GM23338 (cell line): ENCODE measurements around the gene FRMD4A. TPM values are rescaled to one million over a fixed set of nuclear protein-coding genes. Genes with fewer than 3 reads are reported as not detected.

ENCODE experiments used
- ATAC-seq: fragments of 200-7000 bp; cut with Tn5 transposase; 3 replicates; pipeline ENCODE4 v1.9.1; 2020
- DNase-seq: peaks from one replicate; pipeline ENCODE4 v3.0.0-alpha.2; 2015; ENCODE audit warnings: low spot score
- H2AFZ ChIP-seq: fragments of 200-600 bp; sonication (generic); 2 replicates; pipeline ENCODE4 v1.8.0; 2016; ENCODE audit warnings: antibody characterized with exemption, mild to moderate bottlenecking, moderate library complexity
- H3F3A ChIP-seq: fragments of 200-600 bp; sonication (generic); replicated peaks from 2 replicates; pipeline ENCODE4 v1.8.0; 2017; ENCODE audit warnings: antibody characterized with exemption, mixed run types, low read depth
- H3K27ac ChIP-seq: fragments of 200-600 bp; sonication (generic); 2 replicates; pipeline ENCODE4 v1.6.1; 2016; ENCODE audit warnings: low read depth
- H3K27me3 ChIP-seq: fragments of 200-600 bp; sonication (generic); 2 replicates; pipeline ENCODE4 v1.8.0; 2016; ENCODE audit warnings: mild to moderate bottlenecking, mixed run types, moderate library complexity; ENCODE audit not compliant: insufficient read depth
- H3K36me3 ChIP-seq: fragments of 200-600 bp; sonication (generic); 2 replicates; pipeline ENCODE4 v1.8.0; 2016; ENCODE audit warnings: mild to moderate bottlenecking; ENCODE audit not compliant: insufficient read depth
- H3K4me1 ChIP-seq: fragments of 200-600 bp; sonication (generic); 2 replicates; pipeline ENCODE4 v1.8.0; 2016; ENCODE audit warnings: mild to moderate bottlenecking, moderate library complexity; ENCODE audit not compliant: insufficient read depth
- H3K4me2 ChIP-seq: fragments of 200-600 bp; sonication (generic); 2 replicates; pipeline ENCODE4 v1.7.1; 2017; ENCODE audit warnings: mixed run types
- H3K4me3 ChIP-seq: fragments of 200-600 bp; sonication (generic); 2 replicates; pipeline ENCODE4 v1.6.1; 2016; ENCODE audit warnings: mixed run types
- H3K79me2 ChIP-seq: fragments of 200-600 bp; sonication (generic); replicated peaks from 2 replicates; pipeline ENCODE4 v1.8.0; 2017; ENCODE audit warnings: mild to moderate bottlenecking; ENCODE audit not compliant: insufficient read depth
- H3K9me2 ChIP-seq: fragments of 200-600 bp; sonication (generic); 2 replicates; pipeline ENCODE4 v1.8.0; 2017; ENCODE audit not compliant: insufficient read depth
- H4K20me1 ChIP-seq: fragments of 200-600 bp; sonication (generic); replicated peaks from 2 replicates; pipeline ENCODE4 v1.8.0; 2017; ENCODE audit warnings: mild to moderate bottlenecking; ENCODE audit not compliant: insufficient read depth
- H3K27ac Mint-ChIP-seq: 2 replicates; pipeline ENCODE4 v1.8.0; 2020; ENCODE audit warnings: inconsistent platforms, mild to moderate bottlenecking, moderate library complexity, mixed read lengths
- H3K27me3 Mint-ChIP-seq: 3 replicates; pipeline ENCODE4 v1.8.0; 2022; ENCODE audit warnings: low read depth, mild to moderate bottlenecking, moderate library complexity, mixed read lengths, inconsistent platforms; ENCODE audit not compliant: insufficient read depth, poor library complexity
- H3K36me3 Mint-ChIP-seq: 3 replicates; pipeline ENCODE4 v1.8.0; 2021; ENCODE audit warnings: low read depth, mild to moderate bottlenecking, inconsistent platforms, moderate library complexity, mixed read lengths
- H3K4me1 Mint-ChIP-seq: 3 replicates; pipeline ENCODE4 v1.8.0; 2020; ENCODE audit warnings: mild to moderate bottlenecking, inconsistent platforms, mixed read lengths
- H3K4me3 Mint-ChIP-seq: 3 replicates; pipeline ENCODE4 v1.8.0; 2021; ENCODE audit warnings: moderate library complexity, mild to moderate bottlenecking, inconsistent platforms, mixed read lengths
- H3K9me3 Mint-ChIP-seq: 3 replicates; pipeline ENCODE4 v1.8.0; 2020; ENCODE audit warnings: moderate library complexity, mild to moderate bottlenecking, inconsistent platforms, mixed read lengths
- CREB1 ChIP-seq: fragments of 250-450 bp; sonication (Bioruptor Pico); IDR thresholded peaks from 2 replicates; pipeline ENCODE4 v1.5.0; 2020; ENCODE audit warnings: low read depth, mild to moderate bottlenecking, moderate library complexity
- CTCF ChIP-seq, 2 experiments: fragments of 200-600 bp in 1 of 2; sonication (generic) in 1 of 2; conservative IDR thresholded peaks; 2 replicates each; pipeline versions ENCODE4 v1.5.1 to v1.6.1; 2016 to 2017; ENCODE audit warnings: antibody characterized with exemption in 2 of 2, low read depth in 2 of 2, mild to moderate bottlenecking in 2 of 2, moderate library complexity in 1 of 2
- EZH2 ChIP-seq: fragments of 200-600 bp; sonication (generic); IDR thresholded peaks from one replicate; pipeline ENCODE4 v1.8.0; 2017; ENCODE audit warnings: antibody characterized with exemption, mild to moderate bottlenecking, low read depth; ENCODE audit not compliant: unreplicated experiment
- EZH2phosphoT487 ChIP-seq: fragments of 200-600 bp; sonication (generic); IDR thresholded peaks from one replicate; pipeline ENCODE4 v1.8.1; 2018; ENCODE audit warnings: antibody characterized with exemption; ENCODE audit not compliant: unreplicated experiment
- JUNB ChIP-seq: IDR thresholded peaks from one replicate; pipeline ENCODE4 v1.6.1; 2016; ENCODE audit warnings: antibody characterized with exemption; ENCODE audit not compliant: unreplicated experiment
- NANOG ChIP-seq: IDR thresholded peaks from 2 replicates; pipeline ENCODE4 v1.6.1; 2016; ENCODE audit warnings: antibody characterized with exemption, borderline replicate concordance
- POLR2AphosphoS5 ChIP-seq: IDR thresholded peaks from 2 replicates; pipeline ENCODE4 v1.6.1; 2016; ENCODE audit warnings: antibody characterized with exemption, low read depth
- REST ChIP-seq: IDR thresholded peaks from one replicate; pipeline ENCODE4 v1.6.1; 2018; ENCODE audit warnings: antibody characterized with exemption; ENCODE audit not compliant: unreplicated experiment
- STAT1 ChIP-seq: IDR thresholded peaks from one replicate; pipeline ENCODE4 v1.6.1; 2016; ENCODE audit warnings: antibody characterized with exemption; ENCODE audit not compliant: unreplicated experiment
- ZNF114 ChIP-seq: fragments of 250-450 bp; sonication (Bioruptor Pico); IDR thresholded peaks from 2 replicates; pipeline ENCODE4 v1.5.0; 2020; ENCODE audit warnings: mild to moderate bottlenecking, moderate library complexity
- ZNF331 ChIP-seq: fragments of 250-450 bp; sonication (Bioruptor Pico); IDR thresholded peaks from 2 replicates; pipeline ENCODE4 v1.5.0; 2020; ENCODE audit warnings: low read depth, mild to moderate bottlenecking, moderate library complexity
- ZNF462 ChIP-seq: fragments of 250-450 bp; sonication (Bioruptor Pico); IDR thresholded peaks from 2 replicates; pipeline ENCODE4 v1.5.0; 2020; ENCODE audit warnings: mild to moderate bottlenecking, moderate library complexity
- polyA plus RNA-seq: library from polyadenylated mRNA; unstranded; fragments of >200 nt; fragmentation: Nextera tagmentation; extraction: Ambion mirVana; gene quantifications from 2 replicates; pipeline ENCODE4 v1.2.1, GENCODE V29; 2016
- total RNA-seq: library from RNA; depleted of rRNA; stranded (reverse); fragments of >200 nt; shearing (Covaris generic); gene quantifications from 2 replicates; pipeline ENCODE4 v1.2.3, GENCODE V29; 2014
- TF ChIP-seq, protein P1 (sequence below): IDR thresholded peaks from 2 replicates; pipeline ENCODE4 v1.6.1; 2016; ENCODE audit warnings: antibody characterized with exemption

FRMD4A gene
- total and polyA plus RNA-seq, 2 experiments from 2014 or later: 14.0 to 20.1 TPM

GRCh38 chr10:13711291-13711690, 619.4 kb downstream of the FRMD4A start:
- Histone ChIP-seq H3K27me3 (no peaks in the 10 kb centered on the region), H2AFZ (no peak overlapping the region), H3K4me2 (no peak overlapping the region), H3K4me3 (no peak overlapping the region), H4K20me1 (no peaks in the 10 kb centered on the region), H3K4me1 (peaks cover 39% of the 10 kb centered on the region), H3K36me3 (no peaks in the 10 kb centered on the region), H3F3A (no peaks in the 10 kb centered on the region), H3K79me2 (no peaks in the 10 kb centered on the region), H3K9me2 (no peaks in the 10 kb centered on the region), H3K27ac (no peak overlapping the region)
- H3K9me3 Mint-ChIP-seq: no peaks in the 10 kb centered on the region
- H3K36me3 Mint-ChIP-seq: no peaks in the 10 kb centered on the region; the same call in 2 of the 3 replicates
- ATAC-seq (no peak), DNase-seq (no peak)
- peaks cover 65% of the 10 kb centered on the region for H3K4me1 Mint-ChIP-seq
- TF ChIP-seq ZNF462 (CRISPR knock-in tag): no peak
- no peak for TF ChIP-seq CREB1 (CRISPR knock-in tag)
- no peak for TF ChIP-seq POLR2AphosphoS5
- no peak for TF ChIP-seq REST
- no peak for TF ChIP-seq EZH2
- no peak for TF ChIP-seq EZH2phosphoT487
- no peak for TF ChIP-seq ZNF114 (CRISPR knock-in tag)
- TF ChIP-seq ZNF331 (CRISPR knock-in tag): no peak
- TF ChIP-seq, protein P1, sequence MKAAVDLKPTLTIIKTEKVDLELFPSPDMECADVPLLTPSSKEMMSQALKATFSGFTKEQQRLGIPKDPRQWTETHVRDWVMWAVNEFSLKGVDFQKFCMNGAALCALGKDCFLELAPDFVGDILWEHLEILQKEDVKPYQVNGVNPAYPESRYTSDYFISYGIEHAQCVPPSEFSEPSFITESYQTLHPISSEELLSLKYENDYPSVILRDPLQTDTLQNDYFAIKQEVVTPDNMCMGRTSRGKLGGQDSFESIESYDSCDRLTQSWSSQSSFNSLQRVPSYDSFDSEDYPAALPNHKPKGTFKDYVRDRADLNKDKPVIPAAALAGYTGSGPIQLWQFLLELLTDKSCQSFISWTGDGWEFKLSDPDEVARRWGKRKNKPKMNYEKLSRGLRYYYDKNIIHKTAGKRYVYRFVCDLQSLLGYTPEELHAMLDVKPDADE: no peak
- TF ChIP-seq NANOG: no peak
- no peak for TF ChIP-seq CTCF (conservative IDR thresholded peaks at IDR 0.05; ENCODE audit: low read depth in 2 of 2)
- no peak for TF ChIP-seq STAT1
- TF ChIP-seq JUNB: no peak
- H3K27ac Mint-ChIP-seq: peak overlapping the region; percentile 15; the same call in 1 of the 2 replicates
- no peak overlapping the region for H3K4me3 Mint-ChIP-seq
- peaks cover 17% of the 10 kb centered on the region for H3K27me3 Mint-ChIP-seq
